Ascending aorta (tissue), 2 donors: Measurements from ENCODE around the gene EXOC1L. TPM values are rescaled to one million over a fixed set of nuclear protein-coding genes. Genes with fewer than 3 reads are reported as not detected.

Source experiments
- DNase-seq, 2 donors: peaks; one replicate each; pipeline ENCODE4 v3.0.0-alpha.2; 2019; ENCODE audit warnings: low spot score in 2 of 2
- H3K27ac ChIP-seq, 2 donors: fragments of 200-600 bp; sonication (generic); one replicate each; pipeline ENCODE4 v1.5.1; 2016 to 2017; ENCODE audit warnings: mild to moderate bottlenecking in 1 of 2
- H3K27me3 ChIP-seq: fragments of 200-600 bp; sonication (generic); one replicate; pipeline ENCODE4 v1.5.1; 2017
- H3K36me3 ChIP-seq, 2 donors: fragments of 200-600 bp; sonication (generic); one replicate each; pipeline ENCODE4 v1.5.1; 2016
- H3K4me1 ChIP-seq, 2 donors: fragments of 200-600 bp; sonication (generic); one replicate each; pipeline ENCODE4 v1.5.1; 2016 to 2017; ENCODE audit warnings: mild to moderate bottlenecking in 1 of 2
- H3K4me3 ChIP-seq, 2 donors: fragments of 200-600 bp; sonication (generic); one replicate each; pipeline ENCODE4 v1.5.1; 2016 to 2017; ENCODE audit warnings: mild to moderate bottlenecking in 1 of 2
- H3K9me3 ChIP-seq, 2 donors: fragments of 200-600 bp; sonication (generic); one replicate each; pipeline ENCODE4 v1.5.1; 2016
- intact Hi-C: fragments of 100-400 bp; cut with DNase I; formaldehyde crosslinking; loops from one replicate; pipeline ENCODE4 v1.15.1; 2023
- total RNA-seq: library from RNA; depleted of rRNA; stranded (reverse); fragments of >200 nt; gene quantifications from one replicate; pipeline ENCODE4 v1.1.0, GENCODE V29; 2016
- TF ChIP-seq, protein P1 (sequence below), 3 experiments: fragments of 200-600 bp in 2 of 3; fragments of 450-650 bp in 1 of 3; sonication (generic) in 2 of 3; IDR thresholded peaks; one replicate each; pipeline ENCODE4 v1.5.1; 2016 to 2019; ENCODE audit warnings: antibody characterized with exemption in 3 of 3, mild to moderate bottlenecking in 1 of 3, moderate library complexity in 1 of 3

Gene EXOC1L
- total RNA-seq, 1 donor from 2014 or later: not detected

DNA sequence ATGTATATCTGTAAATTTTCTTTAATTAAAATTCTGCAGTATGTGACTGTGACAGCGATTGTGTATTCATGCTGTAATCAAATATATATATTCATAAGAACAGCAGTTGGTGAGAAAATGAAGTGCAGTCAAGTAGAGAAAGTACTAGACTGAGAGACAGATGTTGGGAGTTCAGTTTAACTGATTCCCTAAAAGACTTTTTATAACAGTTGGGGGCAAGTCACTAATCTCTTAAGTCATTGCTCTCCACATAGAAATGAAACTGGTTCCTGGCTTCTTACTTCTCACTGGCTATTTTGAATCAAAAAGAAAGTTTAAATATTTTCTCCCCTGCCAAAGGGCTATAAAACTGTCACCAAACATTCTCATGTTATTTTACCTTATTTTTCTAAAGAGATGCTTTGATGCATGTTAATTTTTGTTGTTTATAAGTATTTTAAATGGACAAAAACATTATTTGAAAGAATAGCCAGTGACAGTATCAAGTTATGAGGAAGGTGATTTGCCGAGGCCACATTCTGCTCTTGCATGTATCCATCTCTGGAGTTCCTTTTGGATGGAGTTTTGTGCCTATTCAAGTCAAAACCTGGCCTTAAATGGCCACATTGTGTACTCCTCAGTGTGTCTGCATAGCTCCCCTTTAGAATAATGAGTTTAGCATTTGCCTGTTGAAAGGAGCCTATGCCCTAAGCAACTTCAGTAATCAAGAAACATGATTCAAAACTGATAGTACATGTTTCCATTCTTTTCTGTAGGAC is 64.7 kb downstream of the EXOC1L start:
- Histone ChIP-seq H3K9me3 (no peaks in the 10 kb centered on the region), H3K27ac (no peak overlapping the region), H3K27me3 (no peaks in the 10 kb centered on the region), H3K4me3 (no peak overlapping the region), H3K36me3 (peaks cover 12 to 40% of the 10 kb centered on the region in 2 donors), H3K4me1 (no peaks in the 10 kb centered on the region)
- TF ChIP-seq, protein P1, sequence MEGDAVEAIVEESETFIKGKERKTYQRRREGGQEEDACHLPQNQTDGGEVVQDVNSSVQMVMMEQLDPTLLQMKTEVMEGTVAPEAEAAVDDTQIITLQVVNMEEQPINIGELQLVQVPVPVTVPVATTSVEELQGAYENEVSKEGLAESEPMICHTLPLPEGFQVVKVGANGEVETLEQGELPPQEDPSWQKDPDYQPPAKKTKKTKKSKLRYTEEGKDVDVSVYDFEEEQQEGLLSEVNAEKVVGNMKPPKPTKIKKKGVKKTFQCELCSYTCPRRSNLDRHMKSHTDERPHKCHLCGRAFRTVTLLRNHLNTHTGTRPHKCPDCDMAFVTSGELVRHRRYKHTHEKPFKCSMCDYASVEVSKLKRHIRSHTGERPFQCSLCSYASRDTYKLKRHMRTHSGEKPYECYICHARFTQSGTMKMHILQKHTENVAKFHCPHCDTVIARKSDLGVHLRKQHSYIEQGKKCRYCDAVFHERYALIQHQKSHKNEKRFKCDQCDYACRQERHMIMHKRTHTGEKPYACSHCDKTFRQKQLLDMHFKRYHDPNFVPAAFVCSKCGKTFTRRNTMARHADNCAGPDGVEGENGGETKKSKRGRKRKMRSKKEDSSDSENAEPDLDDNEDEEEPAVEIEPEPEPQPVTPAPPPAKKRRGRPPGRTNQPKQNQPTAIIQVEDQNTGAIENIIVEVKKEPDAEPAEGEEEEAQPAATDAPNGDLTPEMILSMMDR (IDR thresholded peaks at IDR 0.05): no peak
- no peak for DNase-seq
- intact Hi-C loops: no loop called here

DNA sequence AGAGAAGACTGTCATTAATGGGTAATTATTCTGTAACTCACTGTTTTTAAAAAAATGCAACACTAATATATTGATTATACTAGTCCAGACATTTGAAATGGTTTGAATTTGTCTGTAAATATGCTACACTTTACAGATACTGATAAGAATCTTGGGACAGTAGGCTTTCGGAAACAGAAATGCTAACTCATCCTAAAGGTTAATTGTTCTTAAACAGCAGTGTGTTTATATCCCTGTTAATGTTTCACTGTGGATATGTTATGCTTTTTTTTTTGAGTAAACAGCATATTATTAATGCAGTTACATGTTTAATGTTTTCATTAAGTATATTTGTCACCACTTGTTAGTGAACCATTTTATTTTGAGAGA is 65.2 kb downstream of the EXOC1L start:
- Histone ChIP-seq H3K27me3 (no peaks in the 10 kb centered on the region), H3K4me1 (no peaks in the 10 kb centered on the region), H3K9me3 (no peaks in the 10 kb centered on the region), H3K36me3 (peaks cover 11 to 37% of the 10 kb centered on the region in 2 donors), H3K27ac (no peak overlapping the region), H3K4me3 (no peak overlapping the region)
- TF ChIP-seq, protein P1 (IDR thresholded peaks at IDR 0.05): no peak
- intact Hi-C loops: no loop called here
- DNase-seq: no peak

Other genes starting within 250 kb of the EXOC1L start
- gene PDCL2, start 227.5 kb upstream of the EXOC1L start, total RNA-seq: not detected
- not detected for gene NMU, start 183.5 kb upstream of the EXOC1L start, total RNA-seq
- gene EXOC1, start 33.9 kb downstream of the EXOC1L start, total RNA-seq: 13.6 TPM
- 0.53 TPM for gene CEP135, start 129.2 kb downstream of the EXOC1L start, total RNA-seq